Hindlimb muscle (tissue), 1 donor: ENCODE data around the gene PITPNC1. TPM values are rescaled to one million over a fixed set of nuclear protein-coding genes. Genes with fewer than 3 reads are reported as not detected.

Experiments
- DNase-seq: peaks from one replicate; pipeline ENCODE4 v3.0.0-alpha.2; 2013
- polyA plus RNA-seq: library from polyadenylated mRNA; unstranded; fragments of 120-200 nt; gene quantifications from one replicate; pipeline ENCODE4 v1.2.1, GENCODE V29; 2013; ENCODE audit not compliant: insufficient read length

PITPNC1 gene
- polyA plus RNA-seq, 1 donor = 8.8 TPM

- no peak for DNase-seq
These were observed 208.1 kb downstream of the PITPNC1 start for GRCh38 chr17:67585077-67585602.

- no peak for DNase-seq
These were observed 211.2 kb downstream of the PITPNC1 start for GRCh38 chr17:67588326-67588725.

- no peak for DNase-seq
These were observed 217.2 kb downstream of the PITPNC1 start for GRCh38 chr17:67594115-67594880.

GRCh38 chr17:67600408-67600807, 223.3 kb downstream of the PITPNC1 start:
- DNase-seq = no peak

- DNase-seq = no peak
These were observed 224.8 kb downstream of the PITPNC1 start for GRCh38 chr17:67601897-67602296.

GRCh38 chr17:67602444-67602843, 225.4 kb downstream of the PITPNC1 start:
- no peak for DNase-seq

GRCh38 chr17:67602974-67603373, 225.9 kb downstream of the PITPNC1 start:
- no peak for DNase-seq

- DNase-seq = peak; percentile 77
These were observed 228.3 kb downstream of the PITPNC1 start for GRCh38 chr17:67605256-67605912.

- DNase-seq = no peak
These were observed 229.4 kb downstream of the PITPNC1 start for GRCh38 chr17:67606471-67606870.

- DNase-seq = no peak
These were observed 230.0 kb downstream of the PITPNC1 start for GRCh38 chr17:67606896-67607604.

GRCh38 chr17:67610061-67610460, 233.0 kb downstream of the PITPNC1 start:
- no peak for DNase-seq

GRCh38 chr17:67613961-67614360, 236.9 kb downstream of the PITPNC1 start:
- DNase-seq = no peak

GRCh38 chr17:67615011-67615561, 238.0 kb downstream of the PITPNC1 start:
- no peak for DNase-seq

- DNase-seq = no peak
These were observed 238.7 kb downstream of the PITPNC1 start for GRCh38 chr17:67615736-67616135.

GRCh38 chr17:67617304-67617899, 240.3 kb downstream of the PITPNC1 start:
- no peak for DNase-seq

GRCh38 chr17:67619555-67619954, 242.5 kb downstream of the PITPNC1 start:
- DNase-seq = no peak

- DNase-seq = no peak
These were observed 243.0 kb downstream of the PITPNC1 start for GRCh38 chr17:67620088-67620487.

- no peak for DNase-seq
These were observed 243.6 kb downstream of the PITPNC1 start for GRCh38 chr17:67620636-67621035.

- DNase-seq = no peak
These were observed 246.7 kb downstream of the PITPNC1 start for GRCh38 chr17:67623767-67624166.

GRCh38 chr17:67624886-67625656, 248.0 kb downstream of the PITPNC1 start:
- DNase-seq = no peak

- DNase-seq = no peak
These were observed 248.9 kb downstream of the PITPNC1 start for GRCh38 chr17:67625971-67626370.

GRCh38 chr17:67628580-67629013, 251.5 kb downstream of the PITPNC1 start:
- no peak for DNase-seq
